Astrocyte (in vitro differentiated cells and primary cell): ENCODE measurements around the gene DMRT2. TPM values are rescaled to one million over a fixed set of nuclear protein-coding genes. Genes with fewer than 3 reads are reported as not detected.

Experiments
- DNase-seq: peaks from one replicate; pipeline ENCODE4 v3.0.0-alpha.2; 2010; ENCODE audit warnings: low read depth
- FAIRE-seq: peaks from 2 replicates; lab custom pipeline; 2011; peaks lifted over from hg19 to GRCh38; lab: Jason Lieb, UNC
- H2AFZ ChIP-seq: 2 replicates; pipeline ENCODE4 v1.6.0; 2012; ENCODE audit warnings: low read depth, low read length, inconsistent platforms
- H3K27ac ChIP-seq: 2 replicates; pipeline ENCODE4 v1.5.1; 2011; ENCODE audit warnings: low read depth, low read length, inconsistent platforms
- H3K27me3 ChIP-seq: 2 replicates; pipeline ENCODE4 v1.6.0; 2011; ENCODE audit warnings: low read length, inconsistent platforms; ENCODE audit not compliant: insufficient read depth
- H3K36me3 ChIP-seq: 2 replicates; pipeline ENCODE4 v1.5.1; 2011; ENCODE audit warnings: low read length, inconsistent platforms; ENCODE audit not compliant: insufficient read depth
- H3K4me1 ChIP-seq: 2 replicates; pipeline ENCODE4 v1.5.1; 2011; ENCODE audit warnings: low read length, inconsistent platforms; ENCODE audit not compliant: insufficient read depth
- H3K4me2 ChIP-seq: 2 replicates; pipeline ENCODE4 v1.6.0; 2012; ENCODE audit warnings: low read length, inconsistent platforms
- H3K4me3 ChIP-seq: 2 replicates; pipeline ENCODE4 v1.5.1; 2011; ENCODE audit warnings: low read depth, mild to moderate bottlenecking, low read length, inconsistent platforms; ENCODE audit not compliant: insufficient read depth
- H3K79me2 ChIP-seq: 2 replicates; pipeline ENCODE4 v1.6.0; 2012; ENCODE audit warnings: mild to moderate bottlenecking, low read length, inconsistent platforms; ENCODE audit not compliant: insufficient read depth
- H3K9ac ChIP-seq: 2 replicates; pipeline ENCODE4 v1.6.0; 2012; ENCODE audit warnings: mild to moderate bottlenecking, low read length, inconsistent platforms
- H3K9me3 ChIP-seq: 2 replicates; pipeline ENCODE4 v1.5.1; 2012; ENCODE audit warnings: low read depth, mild to moderate bottlenecking, low read length, inconsistent platforms; ENCODE audit not compliant: insufficient read depth
- H4K20me1 ChIP-seq: 2 replicates; pipeline ENCODE4 v1.6.0; 2012; ENCODE audit warnings: low read length, inconsistent platforms; ENCODE audit not compliant: insufficient read depth
- H3K27ac Mint-ChIP-seq: one replicate; pipeline ENCODE4 v1.8.0; 2021; ENCODE audit warnings: mild to moderate bottlenecking, mixed read lengths; ENCODE audit not compliant: unreplicated experiment
- H3K27me3 Mint-ChIP-seq: one replicate; pipeline ENCODE4 v1.8.0; 2021; ENCODE audit warnings: low read depth, mixed read lengths; ENCODE audit not compliant: unreplicated experiment
- H3K36me3 Mint-ChIP-seq: one replicate; pipeline ENCODE4 v1.8.0; 2021; ENCODE audit warnings: low read depth, mixed read lengths; ENCODE audit not compliant: unreplicated experiment
- H3K4me1 Mint-ChIP-seq: one replicate; pipeline ENCODE4 v1.8.0; 2021; ENCODE audit warnings: low read depth, mixed read lengths; ENCODE audit not compliant: unreplicated experiment
- H3K4me3 Mint-ChIP-seq: one replicate; pipeline ENCODE4 v1.8.0; 2021; ENCODE audit warnings: mild to moderate bottlenecking, moderate library complexity, mixed read lengths; ENCODE audit not compliant: unreplicated experiment
- H3K9me3 Mint-ChIP-seq: one replicate; pipeline ENCODE4 v1.8.0; 2021; ENCODE audit warnings: mild to moderate bottlenecking, mixed read lengths; ENCODE audit not compliant: unreplicated experiment
- CTCF ChIP-seq: IDR thresholded peaks from 2 replicates; pipeline ENCODE4 v1.5.1; 2011; ENCODE audit warnings: low read depth, mild to moderate bottlenecking, inconsistent platforms, low read length, moderate library complexity; ENCODE audit not compliant: insufficient read depth
- EZH2 ChIP-seq: IDR thresholded peaks from 2 replicates; pipeline ENCODE4 v1.6.1; 2012; ENCODE audit warnings: mild to moderate bottlenecking, low read length, inconsistent platforms; ENCODE audit not compliant: insufficient read depth
- total RNA-seq: library from RNA; stranded (reverse); gene quantifications from 2 replicates; pipeline ENCODE4 v1.2.1, GENCODE V29; 2021

The DMRT2 gene
- total RNA-seq, 1 donor from 2014 or later = 0.18 TPM

DNA sequence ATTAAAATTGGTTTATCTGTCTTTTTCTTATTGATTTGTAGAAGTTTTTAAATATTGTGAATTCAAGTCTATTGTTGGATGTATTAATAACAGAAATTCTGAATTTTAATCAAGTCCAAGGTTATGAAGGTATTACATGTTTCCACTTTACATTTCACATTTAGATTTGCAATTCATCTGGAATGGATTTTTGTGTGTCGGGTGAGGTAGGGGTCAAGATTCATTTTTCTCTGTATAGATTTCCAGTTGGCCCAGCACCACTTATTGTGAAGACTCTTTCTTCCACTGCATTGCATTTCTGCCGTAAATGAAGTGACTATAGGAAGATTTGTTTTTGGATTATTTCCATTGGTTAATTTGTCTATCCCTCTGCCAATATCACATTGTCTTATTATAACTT lies 35.5 kb upstream of the DMRT2 start:
- Mint-ChIP-seq H3K9me3 (no peaks in the 10 kb centered on the region), H3K27ac (no peak overlapping the region), H3K4me3 (no peak overlapping the region), H3K36me3 (no peaks in the 10 kb centered on the region), H3K4me1 (no peaks in the 10 kb centered on the region), H3K27me3 (peaks cover 20% of the 10 kb centered on the region)
- DNase-seq = no peak
- no peak overlapping the region for H3K27ac ChIP-seq
- H3K4me1 ChIP-seq = no peaks in the 10 kb centered on the region
- no peaks in the 10 kb centered on the region for H3K79me2 ChIP-seq
- no peak for TF ChIP-seq EZH2
- TF ChIP-seq CTCF = no peak
- H3K9ac ChIP-seq = no peak overlapping the region
- no peak overlapping the region for H3K4me2 ChIP-seq
- no peaks in the 10 kb centered on the region for H3K36me3 ChIP-seq
- no peaks in the 10 kb centered on the region for H3K9me3 ChIP-seq
- no peaks in the 10 kb centered on the region for H4K20me1 ChIP-seq
- FAIRE-seq = no peak
- H2AFZ ChIP-seq = no peak overlapping the region
- H3K4me3 ChIP-seq = no peak overlapping the region
- no peaks in the 10 kb centered on the region for H3K27me3 ChIP-seq

GRCh38 chr9:1018121-1018520 lies 32.0 kb upstream of the DMRT2 start:
- Histone ChIP-seq H3K9me3 (no peaks in the 10 kb centered on the region), H3K9ac (no peak overlapping the region), H3K79me2 (no peaks in the 10 kb centered on the region), H2AFZ (no peak overlapping the region), H3K36me3 (no peaks in the 10 kb centered on the region), H4K20me1 (no peaks in the 10 kb centered on the region), H3K4me2 (no peak overlapping the region), H3K4me1 (no peaks in the 10 kb centered on the region), H3K4me3 (no peak overlapping the region), H3K27ac (no peak overlapping the region), H3K27me3 (no peaks in the 10 kb centered on the region)
- Mint-ChIP-seq H3K9me3 (peaks cover 1% of the 10 kb centered on the region), H3K4me1 (no peaks in the 10 kb centered on the region), H3K27me3 (peaks cover 17% of the 10 kb centered on the region), H3K4me3 (no peak overlapping the region), H3K36me3 (no peaks in the 10 kb centered on the region), H3K27ac (no peak overlapping the region)
- TF ChIP-seq CTCF = no peak
- no peak for TF ChIP-seq EZH2
- DNase-seq = no peak
- FAIRE-seq = no peak

- Histone ChIP-seq H3K36me3 (no peaks in the 10 kb centered on the region), H3K27ac (no peak overlapping the region), H3K27me3 (no peaks in the 10 kb centered on the region), H4K20me1 (no peaks in the 10 kb centered on the region), H3K79me2 (no peaks in the 10 kb centered on the region), H3K9ac (no peak overlapping the region), H3K4me2 (no peak overlapping the region), H3K4me1 (no peaks in the 10 kb centered on the region), H2AFZ (no peak overlapping the region), H3K4me3 (no peak overlapping the region), H3K9me3 (no peaks in the 10 kb centered on the region)
- no peak for DNase-seq
- no peak overlapping the region for H3K27ac Mint-ChIP-seq
- peaks cover 1% of the 10 kb centered on the region for H3K9me3 Mint-ChIP-seq
- no peaks in the 10 kb centered on the region for H3K36me3 Mint-ChIP-seq
- H3K4me3 Mint-ChIP-seq = no peak overlapping the region
- no peaks in the 10 kb centered on the region for H3K4me1 Mint-ChIP-seq
- TF ChIP-seq CTCF = no peak
- no peak for TF ChIP-seq EZH2
- no peak for FAIRE-seq
- H3K27me3 Mint-ChIP-seq = peaks cover 11% of the 10 kb centered on the region
These were observed 26.0 kb upstream of the DMRT2 start for GRCh38 chr9:1024112-1024511.
